NT2/D1 (cell line): ENCODE measurements around the gene SMURF1.

Source experiments
- DNase-seq: peaks from one replicate; pipeline ENCODE4 v3.0.0-alpha.2; 2011; ENCODE audit warnings: low read depth, low spot score
- H3K27me3 ChIP-seq: 2 replicates; pipeline ENCODE4 v1.6.0; 2011; ENCODE audit warnings: mild to moderate bottlenecking; ENCODE audit not compliant: insufficient read length, insufficient read depth
- H3K36me3 ChIP-seq: 2 replicates; pipeline ENCODE4 v1.6.1; 2011; ENCODE audit warnings: mild to moderate bottlenecking, low read length, mixed read lengths; ENCODE audit not compliant: insufficient read depth, insufficient read length
- H3K4me1 ChIP-seq: 2 replicates; pipeline ENCODE4 v1.5.1; 2011; ENCODE audit not compliant: insufficient read depth, insufficient read length
- H3K4me3 ChIP-seq: 2 replicates; pipeline ENCODE4 v1.5.1; 2011; ENCODE audit warnings: low read depth; ENCODE audit not compliant: insufficient read length
- H3K9ac ChIP-seq: 2 replicates; pipeline ENCODE4 v1.6.0; 2011; ENCODE audit warnings: low read depth; ENCODE audit not compliant: insufficient read length
- H3K9me3 ChIP-seq: 2 replicates; pipeline ENCODE4 v1.5.1; 2011; ENCODE audit warnings: mild to moderate bottlenecking, low read length; ENCODE audit not compliant: insufficient read depth
- SUZ12 ChIP-seq: IDR thresholded peaks from 2 replicates; pipeline ENCODE4 v1.6.1; 2011; ENCODE audit not compliant: insufficient read length, insufficient read depth; ENCODE audit errors: extremely low read depth
- YY1 ChIP-seq: IDR thresholded peaks from 2 replicates; pipeline ENCODE4 v1.6.1; 2011; ENCODE audit not compliant: insufficient read length, insufficient read depth
- ZNF274 ChIP-seq: IDR thresholded peaks from 2 replicates; pipeline ENCODE4 v1.6.1; 2011; ENCODE audit warnings: mild to moderate bottlenecking, low read depth, low read length

The SMURF1 gene

DNA sequence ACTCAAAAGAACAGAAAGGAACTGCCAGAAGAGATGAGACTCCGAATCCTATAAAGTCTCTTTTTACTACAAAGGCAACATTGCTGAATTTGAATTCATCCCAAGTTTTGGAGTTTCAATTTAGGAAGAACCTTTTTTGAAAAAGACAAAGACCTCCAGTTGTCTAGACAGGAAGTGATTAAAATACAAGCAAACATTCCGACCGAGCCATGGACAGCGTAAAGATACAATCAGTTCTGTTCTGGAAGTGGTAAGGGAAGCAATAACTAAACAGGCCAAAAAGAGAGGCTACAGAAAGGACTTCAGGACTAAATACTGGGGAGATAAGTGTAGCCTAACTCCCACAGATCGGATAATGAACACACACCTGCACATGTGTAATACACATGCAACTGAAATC, 101.0 kb downstream of the SMURF1 start:
- Histone ChIP-seq H3K9ac (no peak overlapping the region), H3K4me1 (no peaks in the 10 kb centered on the region), H3K9me3 (no peaks in the 10 kb centered on the region), H3K36me3 (peaks cover 57% of the 10 kb centered on the region), H3K4me3 (no peak overlapping the region), H3K27me3 (no peaks in the 10 kb centered on the region)
- TF ChIP-seq YY1: no peak
- TF ChIP-seq SUZ12: no peak
- no peak for TF ChIP-seq ZNF274
- DNase-seq: no peak

DNA sequence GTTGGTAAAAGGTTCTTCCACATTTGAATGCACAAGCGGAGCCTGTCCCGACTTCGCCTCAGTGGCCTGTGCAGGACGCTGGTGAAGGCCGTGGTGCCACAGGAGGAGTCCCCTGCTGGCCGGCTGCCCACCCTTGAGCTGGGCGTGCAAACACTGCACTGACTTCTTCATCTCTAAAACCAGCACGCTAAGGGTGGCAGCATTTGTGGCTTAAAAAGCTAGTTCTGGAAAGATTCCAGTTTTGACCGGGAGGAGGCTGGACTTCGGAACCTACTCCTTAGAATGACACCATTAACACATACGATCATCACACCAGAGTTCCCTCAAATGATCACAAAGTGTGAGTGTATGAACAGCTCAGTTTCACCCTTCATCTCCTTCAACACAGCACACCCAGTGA, 102.4 kb downstream of the SMURF1 start:
- Histone ChIP-seq H3K4me1 (no peaks in the 10 kb centered on the region), H3K27me3 (no peaks in the 10 kb centered on the region), H3K36me3 (peaks cover 58% of the 10 kb centered on the region), H3K9ac (no peak overlapping the region), H3K4me3 (no peak overlapping the region), H3K9me3 (no peaks in the 10 kb centered on the region)
- no peak for DNase-seq
- TF ChIP-seq ZNF274 (no peak), SUZ12 (no peak), YY1 (no peak)

DNA sequence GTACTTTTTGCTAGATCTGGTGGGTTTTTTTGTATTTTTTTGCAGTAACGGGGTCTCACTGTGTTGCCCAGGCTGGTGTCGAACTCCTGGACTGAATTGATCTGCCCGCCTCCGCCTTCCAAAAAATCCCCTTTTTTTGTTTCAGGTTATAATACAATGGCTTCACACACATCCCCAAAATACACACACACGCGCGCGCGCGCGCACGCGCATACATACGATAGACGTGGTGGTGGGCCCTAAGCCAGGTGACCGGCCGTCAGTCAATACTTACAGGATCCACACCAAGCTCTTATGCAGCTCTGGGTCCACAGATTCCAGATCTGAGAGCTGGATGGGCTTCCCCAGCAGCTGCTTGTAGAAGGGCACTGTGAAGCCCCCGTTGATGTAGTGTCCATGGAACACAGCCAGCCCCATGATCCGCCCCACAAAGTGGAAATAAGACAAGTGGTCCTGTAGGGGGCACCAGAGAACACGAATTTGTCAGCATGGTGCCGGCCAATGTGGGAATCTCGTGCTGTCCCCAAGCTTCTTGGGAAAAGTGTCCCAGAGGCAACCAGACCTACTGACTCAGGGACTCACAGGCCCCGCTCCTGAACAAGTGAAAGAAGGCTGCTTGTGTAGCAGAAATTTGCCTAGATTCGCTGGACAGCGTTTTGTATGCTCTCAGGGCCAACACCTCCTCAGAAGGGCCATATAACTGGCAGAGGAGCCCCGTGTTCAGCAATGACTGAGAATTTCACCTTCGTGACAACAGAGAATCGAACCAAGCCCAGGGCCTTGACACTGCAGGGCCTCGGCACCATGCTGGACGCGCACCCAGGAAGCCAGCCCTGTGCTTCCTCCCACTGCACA, 103.6 kb downstream of the SMURF1 start:
- Histone ChIP-seq H3K36me3 (peaks cover 68% of the 10 kb centered on the region), H3K4me3 (no peak overlapping the region), H3K9me3 (no peaks in the 10 kb centered on the region), H3K9ac (no peak overlapping the region), H3K4me1 (no peaks in the 10 kb centered on the region), H3K27me3 (no peaks in the 10 kb centered on the region)
- TF ChIP-seq YY1 (no peak), ZNF274 (no peak), SUZ12 (no peak)
- peak; percentile 84 for DNase-seq

DNA sequence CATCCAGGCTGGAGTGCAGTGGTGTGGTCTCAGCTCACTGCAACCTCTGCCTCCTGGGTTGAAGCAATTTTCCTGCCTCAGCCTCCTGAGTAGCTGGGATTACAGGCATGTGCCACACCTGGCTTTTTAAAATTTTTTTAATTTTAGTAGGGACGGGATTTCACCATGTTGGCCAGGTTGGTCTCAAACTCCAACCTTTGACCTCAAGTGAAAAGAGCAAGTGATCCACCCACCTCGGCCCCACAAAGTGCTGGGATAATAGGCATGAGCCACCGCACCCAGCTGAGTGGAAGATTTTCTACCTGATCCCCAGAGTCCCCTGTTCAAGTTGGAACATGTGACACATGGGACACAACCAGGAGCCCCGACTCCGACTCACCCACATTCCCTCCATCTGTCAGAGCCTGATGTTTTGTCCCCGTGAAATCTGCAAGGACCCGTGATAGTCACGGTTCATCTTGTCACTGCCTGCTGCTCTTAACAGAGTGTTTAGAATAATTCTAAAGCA, 104.5 kb downstream of the SMURF1 start:
- no peak overlapping the region for H3K9ac ChIP-seq
- no peaks in the 10 kb centered on the region for H3K4me1 ChIP-seq
- TF ChIP-seq SUZ12 (no peak), YY1 (no peak), ZNF274 (no peak)
- DNase-seq: no peak
- H3K27me3 ChIP-seq: no peaks in the 10 kb centered on the region
- H3K36me3 ChIP-seq: peaks cover 70% of the 10 kb centered on the region
- H3K4me3 ChIP-seq: no peak overlapping the region
- no peaks in the 10 kb centered on the region for H3K9me3 ChIP-seq

DNA sequence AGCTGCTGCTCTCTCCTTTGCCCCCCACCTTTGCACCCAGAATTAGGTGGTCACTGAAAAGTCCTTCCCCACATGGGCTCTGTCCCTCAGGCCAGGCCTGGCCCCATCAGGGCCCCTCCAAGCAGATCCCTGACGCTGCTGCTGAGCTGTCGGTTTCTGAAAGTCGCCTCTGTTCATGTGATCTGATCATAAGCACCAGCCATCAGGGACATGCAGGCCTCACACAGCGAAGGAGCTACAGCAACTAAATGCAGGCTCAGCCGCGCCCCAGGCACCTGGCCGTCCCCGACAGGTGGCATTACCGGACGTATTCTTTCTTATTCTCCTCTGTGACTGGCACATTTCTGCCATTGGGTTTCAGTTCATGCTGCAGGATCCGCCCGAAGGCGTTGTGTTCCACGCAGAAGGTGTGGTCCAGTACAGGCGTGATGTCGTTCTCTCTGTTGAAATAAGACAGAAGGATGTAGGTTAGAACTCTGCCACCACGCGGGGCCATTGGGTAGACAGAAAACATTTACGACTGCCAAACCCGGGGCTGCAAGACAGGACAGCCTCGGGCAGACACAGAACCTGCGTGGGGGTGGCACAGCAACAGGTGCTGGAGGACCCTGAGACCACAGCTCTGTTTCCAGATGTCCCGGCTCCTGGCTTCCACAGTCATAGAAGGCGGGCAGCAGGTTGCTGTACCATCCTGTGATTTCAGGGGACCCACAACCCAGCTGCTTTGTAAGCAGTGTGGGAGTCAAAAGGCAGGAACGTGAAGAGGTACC, 105.6 kb downstream of the SMURF1 start:
- Histone ChIP-seq H3K4me1 (no peaks in the 10 kb centered on the region), H3K4me3 (no peak overlapping the region), H3K36me3 (peaks cover 75% of the 10 kb centered on the region), H3K9ac (no peak overlapping the region), H3K9me3 (no peaks in the 10 kb centered on the region), H3K27me3 (no peaks in the 10 kb centered on the region)
- TF ChIP-seq SUZ12: no peak
- no peak for TF ChIP-seq ZNF274
- no peak for TF ChIP-seq YY1
- DNase-seq: no peak

DNA sequence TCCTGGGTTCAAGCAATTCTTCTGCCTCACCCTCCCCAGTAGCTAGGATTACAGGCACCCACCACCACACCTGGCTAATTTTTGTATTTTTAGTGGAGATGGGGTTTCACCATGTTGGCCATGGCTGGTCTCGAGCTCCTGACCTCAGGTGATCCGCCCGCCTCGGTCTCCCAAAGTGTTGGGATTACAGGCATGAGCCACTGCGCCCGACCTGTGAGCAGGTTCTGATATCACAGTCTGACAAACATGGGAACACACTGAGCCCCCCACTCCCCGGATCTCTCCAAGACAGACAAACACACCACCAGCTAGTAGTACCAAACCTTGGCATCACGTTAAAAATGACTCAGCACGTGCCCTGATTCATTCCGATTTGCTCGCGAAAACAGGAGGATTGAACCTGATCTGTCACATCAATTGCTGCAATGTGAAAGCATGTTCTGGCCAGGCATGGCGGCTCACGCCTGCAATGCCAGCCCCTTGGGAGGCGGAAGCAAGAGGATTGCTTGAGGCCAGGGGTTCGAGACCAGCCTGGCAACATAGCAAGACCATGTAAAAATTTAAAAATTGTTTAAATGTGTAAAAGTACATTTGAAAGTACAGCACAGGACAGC, 106.5 kb downstream of the SMURF1 start:
- Histone ChIP-seq H3K27me3 (no peaks in the 10 kb centered on the region), H3K36me3 (peaks cover 84% of the 10 kb centered on the region), H3K9me3 (no peaks in the 10 kb centered on the region), H3K4me1 (no peaks in the 10 kb centered on the region), H3K9ac (no peak overlapping the region), H3K4me3 (no peak overlapping the region)
- DNase-seq: no peak
- TF ChIP-seq YY1 (no peak), ZNF274 (no peak), SUZ12 (no peak)

DNA sequence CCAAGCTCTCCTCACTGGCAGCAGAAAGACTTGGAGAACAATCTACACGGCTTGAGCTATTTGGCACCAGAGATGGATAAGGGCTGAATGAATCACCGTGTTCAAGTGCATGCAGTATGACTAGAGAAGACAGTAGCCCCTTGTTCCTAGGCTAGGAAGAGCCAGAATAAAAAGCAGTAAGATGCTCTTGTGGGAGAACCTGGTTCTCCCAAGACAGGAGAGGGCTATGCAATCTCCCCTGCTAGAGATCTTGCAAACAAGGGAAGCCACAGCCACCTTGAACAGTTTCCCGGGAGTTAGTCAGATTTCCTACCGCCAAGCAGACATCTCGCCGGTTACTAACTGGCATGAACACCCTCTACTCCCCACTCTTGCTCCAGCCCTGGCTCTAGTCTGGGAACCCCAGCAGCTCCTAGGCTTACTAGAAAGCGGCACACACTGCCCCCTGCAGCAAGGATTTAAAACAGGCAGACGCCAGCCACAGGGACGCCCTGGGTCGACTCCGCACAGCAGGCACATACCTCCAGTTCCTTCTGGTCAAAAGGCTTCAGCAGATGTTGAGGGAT, 107.3 kb downstream of the SMURF1 start:
- Histone ChIP-seq H3K36me3 (peaks cover 84% of the 10 kb centered on the region), H3K4me1 (no peaks in the 10 kb centered on the region), H3K9ac (no peak overlapping the region), H3K27me3 (no peaks in the 10 kb centered on the region), H3K4me3 (no peak overlapping the region), H3K9me3 (no peaks in the 10 kb centered on the region)
- TF ChIP-seq ZNF274: no peak
- no peak for TF ChIP-seq YY1
- no peak for TF ChIP-seq SUZ12
- DNase-seq: peak; percentile 50
